ENCODE data around the gene KISS1R. TPM values are rescaled to one million over a fixed set of nuclear protein-coding genes. Genes with fewer than 3 reads are reported as not detected.
A peak's percentile ranks its signal among the peaks of the same experiment; 100 is the strongest.

The KISS1R gene
- total RNA-seq, 4 donors from 2014 or later: 0.29 TPM; not detected in 3

DNA sequence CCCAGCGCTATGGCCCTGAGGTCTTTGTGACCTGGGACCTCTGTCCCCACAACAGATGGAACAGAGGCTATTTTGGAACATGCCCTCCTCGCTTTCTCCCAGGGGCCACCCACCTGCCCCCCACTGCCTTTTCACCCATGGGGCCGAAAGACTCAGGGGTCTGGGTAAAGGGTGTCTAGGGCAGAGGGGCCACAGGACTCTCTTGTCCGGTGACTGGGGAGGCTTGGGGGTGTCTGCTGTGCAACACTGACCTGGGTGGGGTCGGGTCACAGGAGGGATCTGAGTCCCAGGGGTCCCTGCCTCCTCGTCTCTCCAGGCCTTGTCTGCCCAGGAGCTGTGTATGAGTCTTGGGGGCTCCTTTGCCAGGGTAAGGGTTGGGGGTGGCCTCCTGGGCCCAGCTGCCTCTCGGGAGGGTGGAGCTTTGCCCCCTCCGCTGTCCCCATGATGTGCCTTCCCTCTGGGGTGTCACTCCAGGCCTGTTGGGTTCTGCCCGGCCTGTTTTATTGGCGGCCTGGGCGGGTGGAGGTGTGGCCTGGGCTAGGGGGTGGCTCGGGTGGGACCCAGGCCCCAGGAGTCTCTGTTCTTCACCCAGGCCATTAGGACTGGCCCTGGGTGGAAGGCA lies 10.8 kb downstream of the KISS1R start:
- H3K4me1 ChIP-seq: peaks cover 33% of the 10 kb centered on the region

DNA sequence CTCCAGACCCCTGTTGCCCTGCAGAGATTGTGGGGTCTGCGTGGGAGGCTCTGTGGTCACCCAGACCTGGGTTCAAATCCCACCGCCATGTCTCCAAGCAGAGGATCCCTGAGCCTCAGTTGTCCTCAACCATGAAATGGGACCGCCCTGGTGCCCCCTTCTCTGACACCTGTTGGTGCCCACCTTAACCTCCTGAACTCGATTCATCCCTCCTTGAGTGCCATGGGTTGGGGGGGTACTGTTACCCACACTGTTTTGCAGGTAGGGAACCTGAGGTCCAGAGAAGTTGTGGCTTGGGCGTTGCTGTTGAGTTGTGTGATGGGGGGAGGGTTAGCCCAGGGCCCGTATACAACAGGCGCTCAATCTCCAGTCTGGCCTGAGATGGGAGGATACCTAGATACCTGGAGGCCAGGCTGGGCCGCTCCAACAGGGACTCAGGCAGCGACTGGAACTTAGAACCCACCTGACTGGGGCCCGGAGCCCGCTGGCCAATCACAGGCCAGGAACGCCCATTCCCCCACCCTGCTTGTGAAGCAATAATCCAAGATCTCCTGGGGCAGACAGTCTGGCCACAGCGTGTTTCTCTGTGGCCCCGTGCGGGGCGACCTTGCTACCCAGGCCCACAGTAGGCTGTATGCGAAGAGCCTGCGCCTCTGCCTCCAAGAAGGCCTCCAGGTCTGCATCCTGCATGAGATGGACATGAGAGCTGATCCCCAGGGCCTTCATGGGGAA lies 11.5 kb downstream of the KISS1R start:
- H3K4me3 ChIP-seq: no peak overlapping the region
- no peaks in the 10 kb centered on the region for H3K9me3 ChIP-seq
- TF ChIP-seq POLR2AphosphoS5 (IDR thresholded peaks at IDR 0.05) (no peak), EP300 (IDR thresholded peaks at IDR 0.05) (no peak), POLR2A (IDR thresholded peaks at IDR 0.05) (no peak)
- TF ChIP-seq, protein P1, sequence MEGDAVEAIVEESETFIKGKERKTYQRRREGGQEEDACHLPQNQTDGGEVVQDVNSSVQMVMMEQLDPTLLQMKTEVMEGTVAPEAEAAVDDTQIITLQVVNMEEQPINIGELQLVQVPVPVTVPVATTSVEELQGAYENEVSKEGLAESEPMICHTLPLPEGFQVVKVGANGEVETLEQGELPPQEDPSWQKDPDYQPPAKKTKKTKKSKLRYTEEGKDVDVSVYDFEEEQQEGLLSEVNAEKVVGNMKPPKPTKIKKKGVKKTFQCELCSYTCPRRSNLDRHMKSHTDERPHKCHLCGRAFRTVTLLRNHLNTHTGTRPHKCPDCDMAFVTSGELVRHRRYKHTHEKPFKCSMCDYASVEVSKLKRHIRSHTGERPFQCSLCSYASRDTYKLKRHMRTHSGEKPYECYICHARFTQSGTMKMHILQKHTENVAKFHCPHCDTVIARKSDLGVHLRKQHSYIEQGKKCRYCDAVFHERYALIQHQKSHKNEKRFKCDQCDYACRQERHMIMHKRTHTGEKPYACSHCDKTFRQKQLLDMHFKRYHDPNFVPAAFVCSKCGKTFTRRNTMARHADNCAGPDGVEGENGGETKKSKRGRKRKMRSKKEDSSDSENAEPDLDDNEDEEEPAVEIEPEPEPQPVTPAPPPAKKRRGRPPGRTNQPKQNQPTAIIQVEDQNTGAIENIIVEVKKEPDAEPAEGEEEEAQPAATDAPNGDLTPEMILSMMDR (IDR thresholded peaks at IDR 0.05): no peak
- H3K4me1 ChIP-seq: peaks cover 41% of the 10 kb centered on the region
- H3K36me3 ChIP-seq: peaks cover 8% of the 10 kb centered on the region
- WGBS: 83% methylated on average over 9 of the region's 18 CpGs
- no peak overlapping the region for H3K27ac ChIP-seq
- DNase-seq (ENCODE audit: low spot score in 2 of 2): no peak
- H3K27me3 ChIP-seq: no peaks in the 10 kb centered on the region

More for the DNA sequence above, 10.8 kb downstream of the KISS1R start:
- TF ChIP-seq, protein P1 (IDR thresholded peaks at IDR 0.05): no peak
- TF ChIP-seq POLR2A (IDR thresholded peaks at IDR 0.05) (no peak), EP300 (IDR thresholded peaks at IDR 0.05) (no peak), POLR2AphosphoS5 (IDR thresholded peaks at IDR 0.05) (no peak)
- Histone ChIP-seq H3K27me3 (no peaks in the 10 kb centered on the region), H3K36me3 (peaks cover 8% of the 10 kb centered on the region), H3K9me3 (no peaks in the 10 kb centered on the region), H3K27ac (peak overlapping the region; percentile 80), H3K4me3 (peak overlapping the region; percentile 97)
- WGBS: 55% methylated on average over 5 of the region's 12 CpGs
- DNase-seq (ENCODE audit: low spot score in 2 of 2): no peak

DNA sequence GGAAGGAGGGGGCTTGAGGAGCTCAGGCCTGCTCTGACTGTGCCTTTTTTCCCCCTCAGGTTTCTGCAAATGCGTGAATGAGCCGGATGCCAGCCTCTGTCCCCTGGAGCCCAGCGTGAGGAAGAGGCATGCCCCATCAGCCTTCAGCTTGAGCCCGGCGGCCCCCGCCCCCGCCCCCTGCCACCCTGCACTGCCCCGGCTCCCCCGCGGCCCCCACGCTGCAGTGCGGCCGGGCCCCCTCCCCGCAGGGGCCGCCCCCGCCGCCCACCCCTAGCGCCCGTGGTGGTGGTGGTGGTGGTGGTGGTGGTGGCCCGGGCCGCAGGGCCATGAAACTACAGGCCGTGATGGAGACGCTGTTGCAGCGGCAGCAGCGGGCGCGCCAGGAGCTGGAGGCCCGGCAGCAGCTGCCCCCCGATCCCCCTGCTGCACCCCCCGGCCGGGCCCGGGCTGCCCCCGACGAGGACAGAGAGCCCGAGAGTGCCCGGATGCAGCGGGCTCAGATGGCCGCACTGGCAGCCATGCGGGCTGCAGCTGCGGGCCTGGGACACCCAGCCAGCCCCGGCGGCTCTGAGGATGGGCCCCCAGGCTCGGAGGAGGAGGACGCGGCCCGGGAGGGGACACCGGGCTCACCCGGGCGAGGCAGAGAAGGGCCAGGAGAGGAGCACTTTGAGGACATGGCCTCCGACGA lies 12.2 kb downstream of the KISS1R start:
- no peaks in the 10 kb centered on the region for H3K9me3 ChIP-seq
- DNase-seq (ENCODE audit: low spot score in 2 of 2): no peak
- H3K4me3 ChIP-seq: no peak overlapping the region
- H3K36me3 ChIP-seq: peaks cover 8% of the 10 kb centered on the region
- WGBS: 91% methylated on average over 9 of the region's 51 CpGs
- H3K27ac ChIP-seq: no peak overlapping the region
- TF ChIP-seq, protein P1 (IDR thresholded peaks at IDR 0.05): no peak
- TF ChIP-seq EP300 (IDR thresholded peaks at IDR 0.05): no peak
- TF ChIP-seq POLR2A (IDR thresholded peaks at IDR 0.05): no peak
- TF ChIP-seq POLR2AphosphoS5 (IDR thresholded peaks at IDR 0.05): no peak
- H3K27me3 ChIP-seq: no peaks in the 10 kb centered on the region
- peaks cover 48% of the 10 kb centered on the region for H3K4me1 ChIP-seq

DNA sequence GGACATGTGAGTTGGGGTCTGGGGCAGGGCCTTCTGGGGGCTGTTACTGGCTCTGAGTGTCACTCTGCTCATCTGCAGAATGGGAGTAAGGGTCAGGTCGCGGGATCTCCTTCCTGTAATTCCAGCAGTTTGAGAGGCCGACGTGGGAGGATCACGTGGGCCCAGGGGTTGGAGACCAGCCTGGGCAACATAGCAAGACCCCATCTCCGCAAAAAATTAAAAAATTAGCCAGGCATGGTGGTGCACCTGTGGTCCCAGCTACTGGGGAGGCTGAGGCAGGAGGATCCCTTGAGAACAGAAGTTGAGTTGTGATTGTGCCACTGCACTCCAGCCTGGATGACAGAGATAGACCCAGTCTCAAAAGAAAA lies 12.7 kb downstream of the KISS1R start:
- no peak for TF ChIP-seq POLR2AphosphoS5 (IDR thresholded peaks at IDR 0.05)
- TF ChIP-seq POLR2A (IDR thresholded peaks at IDR 0.05): no peak
- TF ChIP-seq, protein P1 (IDR thresholded peaks at IDR 0.05): no peak
- no peak for TF ChIP-seq EP300 (IDR thresholded peaks at IDR 0.05)

More for the DNA sequence above, 12.7 kb downstream of the KISS1R start:
- Histone ChIP-seq H3K4me1 (peaks cover 48% of the 10 kb centered on the region), H3K27me3 (no peaks in the 10 kb centered on the region), H3K4me3 (no peak overlapping the region), H3K9me3 (no peaks in the 10 kb centered on the region), H3K36me3 (peaks cover 8% of the 10 kb centered on the region), H3K27ac (no peak overlapping the region)
- WGBS: 96% methylated on average over 6 of the region's 6 CpGs
- no peak for DNase-seq (ENCODE audit: low spot score in 2 of 2)

Data from suprapubic skin (tissue), 4 donors.